ENCODE results near the gene VEZT.

DNA sequence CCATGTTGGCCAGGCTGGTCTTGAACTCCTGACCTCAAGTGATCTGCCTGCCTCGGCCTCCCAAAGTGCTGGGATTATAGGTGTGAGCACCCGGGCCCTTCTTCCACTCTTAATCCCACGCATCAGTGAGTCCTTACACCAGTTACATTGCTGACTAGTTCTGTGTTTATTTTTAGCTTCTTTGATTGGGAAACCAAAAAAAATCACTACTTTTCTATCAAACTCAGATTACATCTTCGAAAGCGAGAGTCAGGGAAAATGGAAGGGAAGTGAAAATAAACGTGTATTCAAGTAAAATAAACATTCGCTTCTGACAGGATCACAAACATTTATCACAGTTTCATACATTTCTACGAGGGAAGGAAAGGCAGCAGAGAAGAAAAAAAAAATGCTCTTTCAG is 32.5 kb upstream of the VEZT start:
- TF ChIP-seq POLR2G (IDR thresholded peaks at IDR 0.05; ENCODE audit: low read depth, low read length) (no peak), FOXK2 (conservative IDR thresholded peaks at IDR 0.05 in 1 of 2, IDR thresholded peaks at IDR 0.05 in 1 of 2; ENCODE audit: low read depth in 2 of 2) (no peak), HDAC6 (IDR thresholded peaks at IDR 0.05; ENCODE audit: low read depth, low read length) (no peak), RAD21 (CRISPR knock-in tag; conservative IDR thresholded peaks at IDR 0.05 in 1 of 2, IDR thresholded peaks at IDR 0.05 in 1 of 2) (no peak), ARID3A (IDR thresholded peaks at IDR 0.05; ENCODE audit: borderline replicate concordance, low read depth, low read length) (no peak), GATAD2A (IDR thresholded peaks at IDR 0.05) (no peak), ZFP36 (IDR thresholded peaks at IDR 0.05; ENCODE audit: low read depth, low read length, partially characterized antibody) (no peak), CREBBP (IDR thresholded peaks at IDR 0.05; ENCODE audit: low read depth, low read length) (no peak), TAL1 (IDR thresholded peaks at IDR 0.05) (no peak)
- TF ChIP-seq, protein P1, sequence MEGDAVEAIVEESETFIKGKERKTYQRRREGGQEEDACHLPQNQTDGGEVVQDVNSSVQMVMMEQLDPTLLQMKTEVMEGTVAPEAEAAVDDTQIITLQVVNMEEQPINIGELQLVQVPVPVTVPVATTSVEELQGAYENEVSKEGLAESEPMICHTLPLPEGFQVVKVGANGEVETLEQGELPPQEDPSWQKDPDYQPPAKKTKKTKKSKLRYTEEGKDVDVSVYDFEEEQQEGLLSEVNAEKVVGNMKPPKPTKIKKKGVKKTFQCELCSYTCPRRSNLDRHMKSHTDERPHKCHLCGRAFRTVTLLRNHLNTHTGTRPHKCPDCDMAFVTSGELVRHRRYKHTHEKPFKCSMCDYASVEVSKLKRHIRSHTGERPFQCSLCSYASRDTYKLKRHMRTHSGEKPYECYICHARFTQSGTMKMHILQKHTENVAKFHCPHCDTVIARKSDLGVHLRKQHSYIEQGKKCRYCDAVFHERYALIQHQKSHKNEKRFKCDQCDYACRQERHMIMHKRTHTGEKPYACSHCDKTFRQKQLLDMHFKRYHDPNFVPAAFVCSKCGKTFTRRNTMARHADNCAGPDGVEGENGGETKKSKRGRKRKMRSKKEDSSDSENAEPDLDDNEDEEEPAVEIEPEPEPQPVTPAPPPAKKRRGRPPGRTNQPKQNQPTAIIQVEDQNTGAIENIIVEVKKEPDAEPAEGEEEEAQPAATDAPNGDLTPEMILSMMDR (IDR thresholded peaks at IDR 0.05 in 2 of 3, conservative IDR thresholded peaks at IDR 0.05 in 1 of 3; ENCODE audit: insufficient read depth in 2 of 3, low read depth in 1 of 3, low read length in 3 of 3) = no peak

Data from K562 (cell line).